NCI-H345 treated with DMSO at 0.1 percent for 48 hours (cell line): ENCODE data around the gene CCDC57.

Experiments
- DNase-seq: peaks from one replicate; lab custom pipeline; 2025; ENCODE audit not compliant: unreplicated experiment; lab: John Stamatoyannopoulos, UW

The CCDC57 gene

DNA sequence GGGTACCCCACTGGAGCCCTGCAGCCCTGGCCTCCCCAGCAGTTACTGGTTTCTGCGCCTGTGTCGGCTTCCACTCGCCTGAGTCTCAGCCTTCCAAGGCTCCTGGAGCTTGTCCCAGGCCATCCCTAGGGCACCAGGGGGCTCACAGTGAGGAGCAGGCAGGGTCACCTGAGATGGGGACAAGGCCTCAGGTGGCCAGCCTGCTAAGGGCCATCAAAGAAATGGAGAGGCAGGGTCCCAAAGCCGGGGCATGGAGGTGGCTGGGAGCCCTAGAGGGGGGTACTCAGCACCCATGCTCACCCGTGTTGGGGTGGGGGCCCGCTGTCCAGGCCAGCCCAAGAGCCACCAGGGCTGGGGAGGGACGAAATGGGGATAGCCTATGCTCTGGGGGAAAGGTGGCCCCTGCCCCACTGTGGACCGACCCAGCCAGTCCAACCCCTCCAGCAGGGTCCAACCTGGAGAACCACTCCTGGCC, 115.9 kb downstream of the CCDC57 start:
- no peak for DNase-seq

DNA sequence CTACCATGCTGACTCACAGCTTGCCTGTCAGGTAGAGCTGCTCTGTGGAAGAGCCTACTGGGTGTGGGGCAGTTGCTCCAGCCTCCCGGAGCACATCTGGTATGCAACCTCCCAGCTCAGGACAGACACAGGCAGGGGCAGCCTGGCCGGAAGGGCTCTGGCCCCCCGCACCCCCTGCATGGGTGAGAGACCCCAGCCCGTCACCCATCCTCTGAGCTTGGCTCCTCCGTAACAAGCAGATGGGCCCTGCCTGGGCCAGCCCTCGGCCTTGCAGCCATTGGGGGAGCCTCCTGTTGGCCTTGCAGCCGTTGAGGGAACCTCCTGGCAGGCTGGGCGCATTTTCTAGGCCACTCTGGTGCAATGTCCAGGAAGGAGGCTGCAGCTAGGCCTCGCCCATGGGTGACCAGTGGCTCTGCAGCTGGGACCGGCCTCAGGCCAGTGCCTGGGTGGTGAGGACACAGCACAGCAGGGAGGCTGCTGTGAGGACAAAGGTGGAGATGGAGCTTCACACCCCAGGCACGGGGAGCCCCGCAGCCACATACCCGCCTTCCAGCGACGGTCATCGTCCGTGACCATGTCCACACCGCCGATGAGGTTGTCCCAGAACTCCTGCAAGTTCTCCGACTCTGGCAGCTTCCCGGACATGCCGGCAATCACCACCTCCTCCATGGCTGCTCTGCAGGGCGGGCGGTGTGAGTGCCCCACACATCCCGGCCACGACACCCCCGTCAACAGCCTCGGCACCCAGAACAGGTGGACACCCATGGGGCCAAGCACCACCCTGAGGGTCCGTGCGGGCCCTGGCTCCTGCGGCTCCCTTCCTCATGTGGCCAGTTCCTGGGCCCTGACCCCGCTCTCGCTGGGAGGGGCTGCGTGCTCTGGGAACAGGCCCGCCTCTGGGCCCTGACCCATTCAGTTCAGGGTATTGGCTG, 116.6 kb downstream of the CCDC57 start:
- DNase-seq = no peak

DNA sequence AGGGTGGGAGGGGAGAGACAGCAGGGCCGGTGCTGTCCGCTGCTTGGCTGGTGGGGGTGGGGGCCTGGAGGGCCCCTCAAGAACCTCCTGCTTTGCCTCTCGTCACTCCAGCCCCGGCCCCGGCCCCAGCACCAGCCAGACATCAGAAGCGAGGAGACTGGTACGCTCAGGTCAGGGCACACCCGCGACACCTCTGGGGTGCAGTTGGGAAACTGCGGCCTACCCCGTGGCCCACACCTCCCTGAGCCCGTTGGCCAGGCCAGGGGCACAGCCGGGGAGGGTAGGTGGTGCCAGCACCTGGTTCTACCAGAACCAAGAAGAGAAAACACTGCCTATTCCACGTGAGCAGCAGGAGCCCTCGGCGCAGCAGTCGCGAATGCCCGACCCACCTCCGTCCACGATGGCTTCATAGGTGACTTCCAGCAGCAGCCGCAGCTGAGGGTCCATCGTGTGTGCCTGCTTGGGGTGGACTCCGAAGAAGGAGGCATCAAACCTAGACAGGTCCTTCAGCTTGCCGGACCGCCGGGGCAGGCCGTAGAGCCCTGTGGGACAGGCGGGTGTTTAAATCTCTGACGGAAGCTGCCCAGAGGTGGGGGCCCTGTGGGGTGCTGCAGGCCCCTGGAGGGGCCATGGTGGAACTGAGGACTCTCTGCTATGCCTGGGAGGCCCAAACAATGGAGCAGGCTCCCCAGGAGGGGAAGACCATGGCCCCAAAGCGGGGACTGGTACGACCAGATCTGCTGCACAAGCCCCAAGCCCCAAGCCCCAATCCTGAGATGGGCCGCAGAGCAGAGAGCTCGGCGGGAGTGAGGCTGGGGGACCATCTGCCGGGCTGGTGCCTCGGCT, 117.5 kb downstream of the CCDC57 start:
- no peak for DNase-seq

DNA sequence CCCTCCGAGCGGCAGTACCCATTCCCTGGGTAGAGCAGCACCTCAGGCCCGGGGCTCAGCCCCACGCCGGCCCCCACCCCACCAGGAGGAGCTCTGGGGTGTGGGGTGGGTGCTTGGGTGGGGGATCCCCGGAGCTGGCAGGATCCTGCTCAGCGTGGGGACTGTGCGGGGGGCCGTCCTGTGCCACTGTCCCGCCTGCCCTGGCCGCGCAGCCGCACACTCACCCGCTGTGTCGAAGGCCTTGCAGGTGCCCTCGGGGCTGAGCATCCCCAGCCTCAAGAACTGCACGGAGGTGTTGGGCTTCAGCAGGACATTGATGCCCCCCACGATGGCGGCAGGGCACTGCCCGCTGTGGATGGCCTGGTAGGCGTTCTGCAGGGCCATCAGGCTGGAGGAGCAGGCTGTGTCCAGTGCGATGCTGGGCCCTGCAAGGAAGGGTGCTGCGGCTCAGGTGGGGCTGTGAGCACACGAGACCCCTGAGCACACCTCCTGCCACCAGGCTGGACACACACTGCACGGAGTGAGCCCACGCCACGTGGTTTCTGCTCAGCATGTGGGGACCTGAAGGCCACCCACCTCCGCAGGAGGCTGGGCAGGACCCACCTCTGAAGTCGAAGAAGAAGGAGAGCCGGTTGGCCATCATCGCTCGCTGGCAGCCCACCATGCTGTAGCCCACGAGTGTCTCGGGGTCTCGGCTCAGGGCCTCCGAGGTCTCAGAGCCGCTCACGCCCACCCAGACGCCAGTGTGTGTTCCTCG, 119.5 kb downstream of the CCDC57 start:
- DNase-seq = no peak

DNA sequence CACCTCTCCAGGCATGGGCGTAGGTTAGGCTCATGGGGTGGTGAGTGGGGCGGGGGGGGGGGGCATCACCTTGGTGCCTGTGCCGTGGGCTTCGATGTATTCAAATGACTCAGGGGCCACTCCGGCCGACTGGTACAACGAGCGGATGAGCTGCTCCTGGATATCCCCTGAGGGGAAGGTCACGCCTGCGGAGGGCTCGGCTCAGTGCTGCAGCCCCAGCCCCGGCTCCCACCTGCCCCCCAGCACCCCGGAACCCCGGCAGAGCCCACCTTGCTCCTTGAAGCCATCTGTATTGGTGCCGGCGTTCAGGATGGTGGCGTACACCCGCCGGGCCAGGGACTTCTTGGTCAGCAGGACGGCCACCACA, 120.0 kb downstream of the CCDC57 start:
- no peak for DNase-seq

DNA sequence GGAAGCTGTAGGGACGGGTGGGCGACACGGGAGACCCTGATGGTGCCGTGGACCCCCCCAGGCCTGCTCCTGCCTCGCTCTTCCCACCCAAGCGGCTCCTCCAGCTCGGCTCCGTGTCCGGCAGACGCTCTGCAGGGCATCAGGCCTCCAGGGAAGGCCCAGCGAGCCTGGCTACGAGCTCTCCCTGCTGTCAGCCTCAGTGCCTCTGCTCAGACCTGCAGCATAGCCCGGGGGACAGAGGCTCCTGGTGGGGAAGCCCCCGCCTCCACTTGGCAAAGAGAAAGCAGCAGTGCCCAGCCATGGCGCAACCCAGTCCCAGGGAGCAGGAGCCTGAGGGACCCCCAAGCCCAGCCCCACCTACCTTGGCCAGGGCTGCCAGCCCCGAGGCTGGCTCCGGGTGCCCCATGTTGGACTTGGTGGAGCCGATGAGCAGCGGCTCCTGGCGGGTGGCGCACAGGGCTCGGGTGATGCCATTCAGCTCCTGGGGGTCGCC, 120.5 kb downstream of the CCDC57 start:
- no peak for DNase-seq

DNA sequence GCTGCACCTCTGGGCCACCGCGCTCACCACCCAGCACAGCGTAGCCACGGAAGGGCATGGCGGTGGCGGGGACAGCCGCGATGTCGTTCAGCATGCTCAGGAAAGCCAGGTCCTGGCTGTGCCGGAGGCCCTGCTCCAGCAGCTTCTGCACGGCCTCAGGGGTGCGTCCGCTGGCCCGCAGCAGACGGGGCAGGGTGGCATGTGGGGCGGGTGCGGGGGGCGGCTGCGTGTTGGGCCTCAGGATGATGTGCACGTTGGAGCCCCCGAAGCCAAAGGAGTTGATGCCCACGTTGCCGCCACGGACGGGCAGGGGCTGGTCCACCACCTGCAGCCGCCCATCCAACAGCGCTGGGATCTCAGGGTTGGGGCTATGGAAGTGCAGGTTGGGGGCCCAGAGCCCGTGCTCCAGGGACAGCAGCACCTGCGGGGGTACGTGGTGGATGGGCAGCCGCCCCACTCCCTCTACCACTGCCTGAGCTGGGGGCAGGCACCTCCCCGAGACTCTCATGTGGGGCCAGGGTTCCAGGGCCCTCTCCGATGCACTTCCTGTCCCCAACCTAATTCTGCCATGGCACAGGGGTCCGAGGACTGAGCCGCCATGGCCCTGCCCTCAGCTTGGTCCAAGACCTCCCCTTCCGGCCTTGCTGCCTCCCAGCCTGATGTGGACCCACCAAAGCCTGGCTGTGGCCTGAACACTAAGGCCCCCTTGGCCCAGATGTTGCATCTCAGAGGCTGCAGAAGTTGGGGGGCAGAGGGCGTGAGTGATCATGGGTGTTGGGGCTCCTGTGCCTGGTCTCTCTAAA, 121.2 kb downstream of the CCDC57 start:
- no peak for DNase-seq

DNA sequence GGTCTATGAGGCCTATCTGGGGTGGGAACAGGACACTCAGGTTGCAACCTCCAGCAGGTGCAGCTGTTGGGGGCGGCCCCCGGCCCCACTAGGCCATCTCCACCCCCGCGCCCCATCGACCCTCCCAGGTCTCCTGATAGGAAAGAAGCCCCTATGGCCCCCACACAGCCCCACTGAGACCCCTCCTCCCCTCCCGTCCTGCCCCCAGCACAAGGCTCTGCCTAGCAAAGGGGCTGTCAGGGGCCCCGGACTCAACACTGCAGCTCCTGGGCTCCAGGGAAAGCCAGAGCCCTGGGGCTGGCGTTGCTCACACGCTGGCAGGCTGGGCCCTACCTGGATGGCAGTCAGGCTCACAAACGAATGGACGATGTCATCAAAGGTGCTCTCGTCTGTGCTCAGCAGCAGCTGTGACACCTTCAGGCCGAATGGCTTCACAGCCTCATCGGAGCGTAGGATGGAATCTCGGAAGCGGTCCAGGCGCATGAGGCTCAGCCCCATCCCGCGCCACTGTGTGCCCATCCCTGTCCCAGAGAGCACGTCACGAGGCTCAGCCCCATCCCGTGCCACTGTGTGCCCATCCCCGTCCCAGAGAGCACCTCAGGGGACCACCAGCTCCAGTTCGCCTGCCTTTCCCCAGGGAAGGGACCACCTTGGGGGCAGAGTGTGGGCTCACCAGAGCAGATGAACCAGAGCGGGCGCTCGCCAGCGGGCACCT, 121.9 kb downstream of the CCDC57 start:
- DNase-seq = no peak

DNA sequence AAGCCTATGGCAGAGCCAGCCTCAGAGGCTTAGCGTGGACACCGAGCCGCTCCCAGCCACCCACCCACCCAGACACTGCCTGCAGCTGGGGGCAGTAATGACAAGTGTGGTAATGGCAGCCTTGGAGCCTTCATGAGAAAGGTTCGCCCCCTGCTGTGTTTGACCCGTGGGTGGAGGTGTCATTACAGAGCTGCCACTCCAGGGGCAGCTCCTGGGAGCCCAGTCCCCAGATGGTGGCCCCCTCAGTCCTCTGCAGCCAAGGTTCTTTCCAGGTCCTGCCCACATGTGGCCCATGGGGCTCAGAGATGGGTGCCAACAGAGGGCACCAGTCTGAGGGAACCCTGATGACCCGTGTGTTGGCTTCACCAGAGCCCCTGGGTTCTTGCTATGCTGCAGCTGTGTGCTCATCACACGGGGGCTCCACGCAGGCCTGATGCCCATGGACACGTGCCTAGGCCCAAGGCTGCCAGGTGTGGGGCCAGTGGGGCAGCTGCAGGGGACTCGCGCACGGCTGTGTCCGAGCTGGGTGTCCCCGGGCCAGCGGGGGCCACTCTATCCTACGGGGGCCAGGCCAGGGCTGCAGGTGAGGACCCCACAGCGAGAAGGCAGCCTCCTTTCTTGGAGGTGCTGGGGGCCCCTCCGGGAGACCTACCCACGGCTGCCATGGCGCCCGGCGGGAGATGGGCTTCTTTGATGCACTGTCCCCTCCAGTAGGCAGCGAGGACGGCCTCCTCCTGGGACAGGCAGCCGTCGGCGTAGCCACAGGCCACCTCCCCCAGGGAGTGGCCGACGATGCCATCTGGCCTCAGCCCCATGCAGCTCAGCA, 122.7 kb downstream of the CCDC57 start:
- no peak for DNase-seq

DNA sequence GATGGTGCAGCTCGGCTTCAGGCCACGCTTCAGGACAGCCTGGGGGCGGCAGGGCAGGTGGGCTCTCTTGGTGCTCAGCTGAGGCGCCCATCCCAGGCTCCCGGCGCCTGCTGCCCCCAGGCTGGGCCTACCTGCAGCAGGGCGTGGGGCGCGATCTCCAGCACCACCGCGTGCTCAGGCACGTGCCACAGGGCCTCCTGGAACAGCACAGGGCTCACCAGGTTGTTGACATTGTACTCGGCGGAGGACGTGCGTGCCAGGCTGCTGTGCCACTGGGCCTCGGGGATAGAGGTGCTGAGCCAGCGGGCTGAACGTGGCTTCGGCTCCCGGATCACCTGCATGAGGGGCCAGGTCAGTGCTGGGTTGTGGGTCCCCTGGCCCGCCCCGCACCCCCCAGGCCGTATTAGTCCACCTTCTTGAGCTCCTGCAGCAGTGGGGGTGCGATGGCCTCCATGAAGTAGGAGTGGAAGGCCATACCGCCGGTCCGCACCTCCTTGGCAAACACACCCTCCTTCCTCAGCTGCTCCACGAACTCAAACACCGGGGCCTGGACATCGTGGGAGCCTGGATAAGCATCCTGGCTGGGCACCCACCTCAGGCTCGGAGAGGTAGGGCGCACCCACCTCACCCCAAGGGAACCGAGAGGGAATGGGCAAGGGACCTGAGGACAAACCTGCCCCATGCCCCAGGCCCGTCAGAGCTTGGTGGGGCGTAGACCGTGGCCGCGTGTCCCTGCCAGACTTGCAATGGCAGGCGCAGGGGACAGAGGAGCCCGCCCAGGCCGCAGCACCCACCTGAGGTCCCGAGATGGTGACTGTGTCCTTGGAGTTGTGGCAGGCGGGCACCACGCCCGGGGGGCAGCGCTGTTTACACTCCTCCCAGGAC, 123.6 kb downstream of the CCDC57 start:
- DNase-seq = no peak

DNA sequence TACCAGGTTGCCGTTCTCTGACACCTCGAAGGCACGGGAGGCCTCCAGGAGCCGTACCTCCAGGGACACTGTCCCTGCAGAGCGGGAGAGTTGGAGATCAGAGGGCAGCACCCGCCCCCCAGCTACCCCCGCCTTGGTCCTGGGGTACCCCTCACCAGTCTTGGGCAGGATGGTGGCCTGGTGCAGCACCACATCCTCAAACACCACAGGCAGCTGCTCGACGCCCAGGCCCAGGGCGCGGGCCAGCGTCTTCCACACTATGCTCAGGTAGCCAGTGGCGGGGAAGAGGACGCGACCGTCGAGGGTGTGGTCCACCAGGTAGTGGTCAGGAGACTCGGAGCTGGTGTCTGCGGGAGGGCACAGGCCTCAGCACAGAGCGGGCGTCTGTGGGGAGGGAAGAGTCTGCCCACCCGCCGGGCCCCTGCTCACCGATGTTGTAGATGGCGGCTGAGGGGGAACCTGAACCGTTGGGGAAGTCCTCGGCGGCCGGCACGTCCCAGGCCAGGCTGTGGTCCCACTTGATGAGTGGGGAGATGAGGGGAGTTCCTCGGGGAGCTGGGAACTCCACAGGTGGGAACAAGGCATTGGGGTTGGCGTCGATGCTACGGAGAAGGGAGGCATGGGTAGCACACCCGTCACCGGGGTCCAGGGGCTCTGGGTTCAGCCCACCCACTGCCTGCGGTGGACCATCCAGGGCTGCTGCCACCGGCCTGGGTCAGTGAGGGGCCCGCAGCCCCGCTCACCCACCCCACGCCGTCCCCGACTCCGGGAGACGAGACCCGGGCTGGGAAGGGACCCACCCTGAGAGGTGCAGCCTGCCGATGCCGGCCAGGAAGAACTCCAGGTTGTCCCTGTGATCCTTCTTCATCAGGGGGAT, 124.4 kb downstream of the CCDC57 start:
- DNase-seq = no peak

DNA sequence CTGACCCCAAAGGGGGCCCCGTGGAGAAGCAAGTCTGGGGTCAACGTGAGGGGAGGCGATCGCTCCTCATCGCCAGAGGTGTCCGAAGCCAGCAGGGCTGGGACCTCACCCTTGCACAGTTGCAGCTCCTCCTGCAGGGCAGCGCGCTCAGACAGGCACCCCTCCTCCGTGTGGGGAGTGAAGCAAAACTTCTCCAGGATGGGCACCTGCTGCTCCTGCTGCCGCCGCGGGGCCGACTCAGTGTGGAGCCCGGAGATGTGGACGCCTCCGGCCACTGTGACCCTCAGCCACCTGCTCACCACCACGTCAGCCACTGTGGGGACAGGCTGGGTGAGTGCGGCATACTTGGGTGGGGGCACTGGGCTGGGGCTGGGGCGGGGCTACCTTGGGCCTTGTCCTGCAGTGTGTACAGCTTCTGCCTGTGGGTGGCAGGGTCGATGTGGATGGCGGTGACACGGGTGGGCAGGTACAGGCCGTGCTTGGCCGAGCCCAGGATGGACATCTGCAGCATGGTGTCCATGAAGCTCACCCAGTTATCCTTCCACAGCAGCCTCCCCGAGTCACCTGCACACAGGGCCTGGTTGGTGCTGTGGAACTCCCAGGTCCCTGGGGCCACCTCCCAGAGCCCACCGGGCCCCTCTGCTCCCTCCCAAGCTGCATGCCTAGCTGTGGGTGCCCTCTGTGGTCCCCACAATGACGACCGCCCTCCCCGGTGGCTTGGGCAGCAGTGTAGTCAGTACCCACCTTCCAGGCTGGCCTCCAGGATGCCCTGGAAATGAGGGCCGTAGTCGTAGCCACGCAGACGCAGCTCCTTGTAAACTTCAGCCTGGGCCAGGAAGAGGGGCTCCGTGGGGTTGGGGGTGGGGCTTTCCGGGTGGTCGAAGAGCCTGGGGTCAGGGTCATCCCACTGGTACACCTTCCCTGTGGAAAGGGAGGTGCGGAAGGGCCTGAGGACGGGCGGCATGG, 125.4 kb downstream of the CCDC57 start:
- no peak for DNase-seq

DNA sequence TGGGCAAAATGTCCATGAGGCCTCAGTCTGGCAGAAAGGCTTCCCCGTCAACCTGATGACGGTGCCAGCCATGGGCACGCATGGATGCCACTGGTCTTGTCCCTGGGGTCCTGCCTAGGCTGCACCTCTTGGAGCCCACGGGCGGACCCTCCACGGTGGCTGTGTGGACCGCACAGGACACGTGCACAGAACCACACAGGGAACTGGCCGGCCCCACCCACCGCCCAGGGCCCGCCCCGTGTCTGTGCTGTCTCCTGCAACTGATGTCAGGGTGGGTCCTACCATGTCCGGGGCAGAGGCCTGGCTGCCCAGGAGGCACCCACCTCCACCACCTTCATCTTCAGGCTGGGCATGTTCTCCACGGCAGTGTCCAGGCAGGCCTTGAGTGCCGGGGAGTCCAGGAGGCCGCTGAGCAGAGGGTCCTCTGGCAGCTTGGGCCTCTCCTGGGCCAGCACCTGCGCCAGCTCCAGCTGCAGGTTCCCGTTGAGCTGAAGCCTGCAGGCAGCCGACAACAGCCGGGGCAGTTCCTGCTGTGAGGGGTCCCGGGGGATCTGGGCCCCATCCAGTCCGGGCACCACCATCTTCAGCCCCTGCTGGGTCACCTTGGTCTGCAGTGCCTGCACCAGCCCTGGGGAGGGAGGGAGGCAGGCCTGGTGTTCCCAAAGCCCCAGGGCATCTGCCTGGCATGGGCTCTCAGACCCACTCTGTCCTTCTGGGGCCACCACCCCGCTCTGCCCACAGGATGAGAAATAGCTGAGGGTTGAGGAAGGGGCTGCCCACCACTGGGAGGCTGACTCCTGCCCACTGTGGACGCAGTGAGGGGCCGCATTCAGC, 126.5 kb downstream of the CCDC57 start:
- no peak for DNase-seq

DNA sequence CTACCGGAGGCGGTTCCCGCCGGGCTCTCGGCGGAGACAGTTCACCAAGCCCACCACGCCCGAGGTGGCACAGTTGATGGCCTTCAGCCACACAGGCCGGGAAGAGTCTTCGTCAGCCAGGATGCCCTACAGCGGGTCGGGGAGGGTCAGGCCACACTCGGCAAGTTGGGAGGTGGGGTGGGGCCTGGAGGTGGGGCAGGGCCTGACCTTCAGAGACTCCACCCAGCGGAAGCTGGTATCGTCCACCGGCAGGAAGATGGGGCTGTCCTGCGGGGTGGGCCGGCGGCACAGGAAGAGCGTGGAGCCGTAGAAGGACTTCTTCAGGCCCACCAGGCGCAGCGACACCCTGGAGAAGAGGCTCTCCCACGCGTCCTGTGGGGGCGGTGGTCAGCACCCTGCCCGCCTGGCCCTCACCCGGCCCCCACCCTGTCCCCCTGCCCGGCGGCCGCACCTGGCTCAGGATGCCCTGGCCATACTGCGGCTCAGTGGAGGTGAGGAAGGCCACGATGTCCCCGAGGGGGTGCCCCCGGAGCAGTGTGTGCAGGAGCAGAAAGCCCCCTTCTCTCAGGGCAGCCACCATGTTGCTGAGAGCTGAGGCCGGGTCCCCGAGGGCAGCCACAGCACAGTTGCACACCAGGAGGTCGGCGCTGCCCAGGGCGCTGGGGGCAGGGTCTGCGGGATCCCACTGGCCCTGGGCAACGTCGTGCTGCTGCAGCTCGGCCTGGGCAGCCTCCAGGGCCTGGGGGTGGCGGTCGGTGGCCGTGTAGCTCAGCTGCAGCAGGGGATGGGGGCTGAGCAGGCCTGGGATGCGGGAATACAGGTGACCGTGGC, 127.4 kb downstream of the CCDC57 start:
- DNase-seq = no peak
